Spleen (tissue), 7 donors: ENCODE results near the gene VEZT.

Experiments used
- CTCF ChIP-seq, 11 experiments: fragments of 200-600 bp in 7 of 11; fragments of 450-650 bp in 4 of 11; sonication (generic) in 4 of 11; IDR thresholded peaks in 8 of 11; conservative IDR thresholded peaks in 3 of 11; 1 replicate in 7 of 11; 2 replicates in 4 of 11; pipeline versions ENCODE4 v1.4.0 to v1.8.0; 2016 to 2021; ENCODE audit warnings: antibody characterized with exemption in 11 of 11, inconsistent platforms in 4 of 11, mild to moderate bottlenecking in 1 of 11
- POLR2A ChIP-seq, 3 donors: fragments of 450-650 bp; IDR thresholded peaks; one replicate each; pipeline ENCODE4 v1.5.1; 2017; ENCODE audit warnings: antibody characterized with exemption in 3 of 3, mild to moderate bottlenecking in 1 of 3
- POLR2AphosphoS5 ChIP-seq, 3 donors: sonication (generic); formaldehyde crosslinking; IDR thresholded peaks; one replicate each; pipeline ENCODE4 v1.5.1; 2017; ENCODE audit warnings: antibody characterized with exemption in 3 of 3
- donor health status: DM: no; HTN: no; CAD: no; lungs with moderate emphysema.
- donor health status: DM: no; HTN: no; CAD: no.
- donor health status: DM: no; HTN: no; CAD: no.

- no peak for TF ChIP-seq POLR2AphosphoS5 (IDR thresholded peaks at IDR 0.05)
- no peak for TF ChIP-seq CTCF (IDR thresholded peaks at IDR 0.05 in 8 of 11, conservative IDR thresholded peaks at IDR 0.05 in 3 of 11)
- TF ChIP-seq POLR2A (IDR thresholded peaks at IDR 0.05): no peak
Measured at GRCh38 chr12:95279856-95280255, 62.2 kb downstream of the VEZT start.
